RPMI7951 (cell line): ENCODE data around the gene GPRASP1. TPM values are rescaled to one million over a fixed set of nuclear protein-coding genes. Genes with fewer than 3 reads are reported as not detected.

ENCODE experiments used
- total RNA-seq: library from RNA; depleted of rRNA; stranded (reverse); fragments of >200 nt; shearing (Covaris generic); gene quantifications from 2 replicates; pipeline ENCODE4 v1.2.3, GENCODE V29; 2014; rRNA removed

Gene GPRASP1
- total RNA-seq, 1 experiment from 2014 or later, result 0.36 TPM

Other genes with a start within 250 kb of the GPRASP1 start
- gene NXF2B, start 211.5 kb upstream of the GPRASP1 start, total RNA-seq, result not detected in 2 replicates
- not detected in 2 replicates for gene TCP11X2, start 179.7 kb upstream of the GPRASP1 start, total RNA-seq
- gene TMSB15A, start 134.7 kb upstream of the GPRASP1 start, total RNA-seq, result 27.1 and 39.8 TPM in 2 replicates
- 9.1 and 12.1 TPM in 2 replicates for gene ARMCX5, start 52.0 kb upstream of the GPRASP1 start, total RNA-seq
- 6.2 and 6.6 TPM in 2 replicates for gene GPRASP2, start 61.0 kb downstream of the GPRASP1 start, total RNA-seq
- 1.2 and 1.3 TPM in 2 replicates for gene GPRASP3, start 69.3 kb downstream of the GPRASP1 start, total RNA-seq